NCI-H1092 (cell line): ENCODE data around the gene MTHFD1.

Experiments used
- DNase-seq: peaks from one replicate; lab custom pipeline; 2025; lab: John Stamatoyannopoulos, UW

The MTHFD1 gene

DNA sequence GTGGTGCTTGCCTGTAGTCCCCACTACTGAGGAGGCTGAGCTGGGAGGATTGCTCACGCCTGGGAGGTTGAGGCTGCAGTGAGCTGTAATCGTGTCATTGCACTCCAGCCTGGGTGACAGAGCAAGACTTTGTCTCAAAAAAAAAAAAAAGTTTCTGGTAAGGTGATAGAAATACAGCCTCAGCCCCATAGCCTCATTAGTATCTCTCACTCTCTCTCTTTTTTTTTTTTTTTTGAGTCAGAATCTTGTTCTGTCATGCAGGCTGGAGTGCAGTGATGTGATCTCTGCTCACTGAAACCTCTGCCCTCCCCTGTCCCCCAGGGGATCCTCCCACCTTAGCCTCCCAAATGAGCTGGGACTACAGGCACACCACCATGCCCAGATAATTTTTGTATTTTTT, 19.2 kb downstream of the MTHFD1 start:
- no peak for DNase-seq

DNA sequence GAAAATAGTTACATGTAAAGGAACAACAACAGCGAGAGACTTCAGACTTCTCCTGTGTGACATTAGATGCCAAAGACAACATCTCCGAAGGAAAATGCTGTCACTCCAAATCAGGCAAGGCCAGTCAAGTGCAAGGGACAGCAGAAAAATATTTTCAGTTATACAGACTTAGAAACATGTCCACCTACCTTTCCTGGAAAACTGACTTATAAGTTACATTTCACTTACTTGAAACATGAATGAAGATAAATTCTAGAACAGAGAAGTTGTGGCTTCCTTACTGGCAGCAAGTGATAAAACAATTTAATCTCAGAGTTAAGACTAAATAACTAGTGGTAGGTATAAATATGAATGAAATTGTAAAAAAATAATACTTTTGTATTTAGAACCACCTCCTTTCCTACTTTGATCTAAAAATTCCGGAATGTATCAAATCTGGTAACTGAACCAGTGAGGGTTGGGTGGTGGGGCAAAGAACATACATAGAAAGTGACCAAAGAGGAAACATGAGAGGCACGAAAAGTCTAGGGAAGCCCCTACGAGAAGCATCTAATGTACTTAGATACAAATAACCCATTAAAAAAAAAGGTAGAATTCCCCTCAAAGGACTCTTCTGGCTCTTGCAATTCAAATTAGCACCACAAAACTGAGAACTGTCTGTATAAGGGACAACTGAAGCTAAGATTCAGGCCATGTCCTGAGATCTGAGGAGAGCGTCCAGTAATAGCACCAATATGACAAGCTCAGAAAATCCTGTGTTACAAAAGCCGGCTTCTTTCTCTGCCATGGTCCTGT, 21.2 kb downstream of the MTHFD1 start:
- DNase-seq: no peak

DNA sequence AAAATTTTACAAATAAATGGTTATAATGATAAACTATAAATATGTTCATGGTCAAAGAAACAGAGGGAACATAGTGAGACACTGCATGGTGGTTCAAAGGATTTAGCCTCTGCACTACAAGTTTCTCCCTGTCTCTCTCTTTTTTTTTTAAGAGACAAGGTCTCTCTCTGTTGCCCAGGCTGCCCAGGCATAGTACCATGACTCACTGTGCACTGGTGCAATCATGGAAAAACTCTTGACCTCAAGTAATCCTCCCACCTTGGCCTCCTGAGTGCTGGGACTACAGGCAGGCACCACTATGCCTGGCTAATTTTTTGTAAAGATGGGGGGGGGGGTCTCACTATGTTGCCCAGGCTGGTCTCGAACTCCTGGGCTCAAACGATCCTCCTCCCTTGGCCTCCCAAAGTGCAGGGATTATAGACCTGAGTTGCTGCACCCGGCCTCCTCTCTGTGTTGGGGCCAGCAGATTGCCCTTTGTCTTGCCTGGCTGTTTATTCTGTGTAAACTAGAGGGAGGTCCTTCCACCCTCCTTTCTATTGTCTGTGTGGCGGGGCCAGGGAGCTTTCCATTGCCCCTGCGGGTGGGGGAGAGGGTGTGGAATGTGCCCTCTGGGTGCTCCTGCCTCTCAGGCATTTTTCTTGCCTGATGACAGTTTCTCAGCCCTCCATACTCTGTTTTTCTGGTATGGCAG, 22.1 kb downstream of the MTHFD1 start:
- DNase-seq: no peak

DNA sequence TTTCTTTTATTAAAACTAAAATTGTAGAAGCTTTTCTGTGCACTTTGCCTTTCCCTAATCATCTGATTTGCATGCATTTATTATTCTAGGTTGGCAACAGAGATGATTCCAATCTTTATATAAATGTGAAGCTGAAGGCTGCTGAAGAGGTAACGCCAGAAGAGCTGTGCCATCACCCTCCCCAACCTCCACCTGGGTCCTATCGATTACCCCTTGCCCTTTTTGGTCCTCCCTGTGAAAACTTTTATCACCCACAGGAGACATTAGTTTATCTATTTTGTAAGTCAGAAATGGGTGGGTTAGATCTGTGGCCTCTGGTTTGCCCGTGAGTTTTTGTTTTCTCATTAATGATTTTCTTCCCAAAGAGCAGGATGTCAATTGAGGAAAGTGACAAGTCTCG, 22.8 kb downstream of the MTHFD1 start:
- no peak for DNase-seq

DNA sequence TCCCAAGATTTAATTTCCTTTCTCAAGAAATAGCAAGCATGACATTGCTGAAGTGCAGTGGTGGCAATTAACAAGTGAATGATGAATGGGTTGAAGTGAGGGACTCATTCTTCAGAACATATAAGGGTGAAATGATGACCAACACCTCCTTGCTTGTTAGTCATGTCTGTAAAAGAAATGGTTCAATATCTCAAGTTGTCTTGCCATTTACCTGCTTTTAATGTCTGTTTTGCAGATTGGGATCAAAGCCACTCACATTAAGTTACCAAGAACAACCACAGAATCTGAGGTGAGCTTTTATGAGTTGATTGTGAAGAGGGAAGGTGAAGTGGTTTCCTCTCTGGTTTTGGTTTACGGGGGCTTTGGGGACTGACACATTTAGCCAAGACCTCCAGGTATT, 24.1 kb downstream of the MTHFD1 start:
- no peak for DNase-seq

DNA sequence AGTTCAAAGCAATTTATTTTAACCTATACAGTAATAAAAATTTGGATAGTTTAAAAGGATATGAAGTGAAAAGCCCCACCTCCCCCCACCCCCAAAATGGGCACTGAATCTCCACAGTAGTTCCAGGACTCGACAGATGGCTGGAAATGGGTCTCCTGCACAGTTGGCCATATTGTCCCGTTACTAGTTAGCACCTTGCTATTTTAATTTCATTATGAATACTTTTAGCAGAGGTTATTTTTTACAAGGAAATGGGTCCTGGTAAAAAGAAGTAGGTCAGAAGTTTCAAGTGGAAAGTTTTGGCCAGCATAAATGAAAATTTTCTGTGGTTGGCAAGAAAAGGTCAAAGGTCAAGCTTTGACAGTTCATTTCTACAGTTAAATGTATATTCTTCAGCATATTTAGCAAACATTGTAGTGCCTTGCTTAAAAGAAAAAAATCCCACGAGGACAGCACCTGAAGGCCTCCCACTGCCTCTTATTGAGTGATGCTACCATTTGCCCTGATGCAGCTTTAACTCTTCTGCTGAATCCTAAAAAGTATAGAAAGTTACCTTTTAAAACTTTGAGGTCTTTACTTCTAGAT, 28.3 kb downstream of the MTHFD1 start:
- DNase-seq: no peak

DNA sequence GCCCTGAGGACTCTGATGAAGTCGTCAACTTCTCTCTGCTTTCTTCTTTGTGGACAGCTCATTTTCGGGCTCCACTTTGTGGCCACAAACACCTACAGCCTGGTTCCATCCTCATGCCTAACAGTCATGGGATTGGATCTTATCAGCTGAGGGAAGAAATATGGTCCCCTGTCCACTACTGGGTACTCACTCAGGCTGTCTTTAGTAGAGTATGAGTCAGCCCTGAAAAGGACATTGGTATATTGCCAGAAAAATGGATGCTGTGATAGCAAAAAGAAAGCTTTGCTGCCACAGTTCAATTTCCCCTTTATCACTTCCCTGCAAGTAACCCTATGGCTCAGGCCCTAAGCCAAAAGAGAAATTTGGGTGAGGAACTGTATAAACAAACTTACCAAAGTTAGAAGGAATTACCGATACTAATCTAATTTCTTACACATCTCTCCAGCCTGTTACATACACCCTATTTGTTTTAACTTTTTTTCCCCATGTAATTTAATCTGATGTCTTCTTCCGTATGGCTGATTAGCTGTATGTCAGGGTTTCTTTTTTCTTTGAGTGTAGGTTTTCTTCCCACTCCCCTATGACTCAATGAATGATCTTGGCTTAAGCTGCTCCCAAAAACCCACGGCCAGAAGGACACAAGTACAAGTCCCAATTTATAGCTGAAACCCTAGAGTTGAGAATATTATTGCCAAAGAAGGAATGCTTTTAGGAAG, 29.1 kb downstream of the MTHFD1 start:
- no peak for DNase-seq

DNA sequence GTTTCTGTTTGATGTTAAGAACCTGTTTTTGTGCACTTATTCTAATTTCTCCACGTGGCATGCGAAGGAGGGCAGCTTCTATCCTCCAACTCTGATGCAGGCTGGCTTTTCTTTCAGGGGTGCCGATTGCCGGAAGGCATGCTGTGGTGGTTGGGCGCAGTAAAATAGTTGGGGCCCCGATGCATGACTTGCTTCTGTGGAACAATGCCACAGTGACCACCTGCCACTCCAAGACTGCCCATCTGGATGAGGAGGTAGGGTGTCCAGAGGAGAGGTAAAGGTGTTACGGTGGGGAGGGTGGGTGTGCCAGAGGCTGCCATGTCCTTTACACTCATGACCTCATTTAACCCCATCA, 29.6 kb downstream of the MTHFD1 start:
- DNase-seq: no peak

DNA sequence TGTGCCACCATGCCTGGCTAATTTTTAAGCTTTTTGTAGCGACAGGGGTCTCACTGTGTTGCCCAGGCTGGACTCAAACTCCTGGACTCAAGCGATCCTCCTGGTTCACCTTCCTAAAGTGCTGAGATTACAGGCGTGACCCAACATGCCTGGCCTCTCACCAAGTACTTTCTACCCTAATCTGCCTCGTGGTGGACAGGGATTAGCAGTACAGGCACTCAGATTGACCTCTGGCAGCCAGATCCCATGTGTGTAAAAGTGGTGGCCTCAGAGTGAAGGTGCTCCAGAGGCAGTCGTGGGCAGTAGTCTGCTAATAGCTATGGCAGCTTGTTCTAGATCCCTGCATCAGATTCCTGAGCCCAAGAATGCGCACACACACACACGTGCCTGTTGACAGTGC, 30.9 kb downstream of the MTHFD1 start:
- no peak for DNase-seq

DNA sequence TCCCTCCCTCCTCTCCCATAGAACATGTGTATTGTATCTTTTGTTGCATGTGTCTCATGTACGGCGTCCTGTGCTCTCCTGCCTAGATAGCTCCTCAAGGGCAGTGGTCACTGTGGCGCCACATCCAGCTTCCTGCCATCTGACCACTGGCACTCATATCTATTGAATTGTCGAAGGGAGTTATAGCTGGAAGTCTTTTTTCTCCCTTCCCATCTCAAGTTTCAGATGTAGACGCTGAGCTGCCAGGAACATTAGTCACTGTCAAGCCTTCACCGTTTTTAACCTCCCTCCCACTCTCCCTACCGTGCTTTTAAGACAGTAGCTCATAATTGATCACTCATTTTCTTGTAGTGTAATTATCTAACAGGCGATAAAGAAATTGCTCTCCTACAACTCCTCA, 33.0 kb downstream of the MTHFD1 start:
- no peak for DNase-seq

DNA sequence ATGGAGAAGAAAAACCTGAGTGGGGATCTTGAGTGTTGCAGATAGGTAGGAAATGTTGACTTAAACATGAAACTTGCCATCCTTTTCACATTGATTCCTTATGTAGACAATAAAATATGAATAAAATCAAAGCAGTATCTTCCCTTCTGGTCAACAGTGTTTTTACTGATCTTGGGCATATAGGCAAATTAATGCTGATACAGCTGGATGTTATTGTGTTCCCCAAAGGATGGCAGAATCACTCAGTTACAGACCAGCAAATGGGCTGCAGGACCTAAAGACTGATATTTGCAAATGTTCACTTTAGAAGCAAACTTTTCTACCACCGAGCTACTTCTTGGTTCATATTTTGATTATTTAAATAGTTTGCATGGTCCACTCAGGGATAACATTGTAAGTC, 33.9 kb downstream of the MTHFD1 start:
- DNase-seq: no peak

DNA sequence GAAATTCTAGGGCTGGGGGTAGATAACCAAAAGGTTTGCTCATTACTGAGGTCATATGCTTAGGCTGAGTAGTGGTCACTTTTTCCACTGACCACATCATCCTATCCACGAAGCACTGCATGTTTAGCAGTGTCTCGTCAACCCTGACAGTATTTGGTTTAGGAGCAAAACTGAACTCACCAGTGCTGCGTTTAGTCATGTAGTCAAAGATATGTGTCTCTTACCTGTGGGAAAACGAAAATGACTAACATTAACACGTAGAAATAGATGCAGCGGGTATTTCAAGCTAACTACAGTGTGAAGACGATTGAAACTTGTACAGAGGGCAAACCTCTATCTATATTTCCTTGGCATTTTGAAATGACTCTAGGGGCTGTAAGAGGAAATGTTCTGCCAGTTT, 34.6 kb downstream of the MTHFD1 start:
- DNase-seq: no peak

DNA sequence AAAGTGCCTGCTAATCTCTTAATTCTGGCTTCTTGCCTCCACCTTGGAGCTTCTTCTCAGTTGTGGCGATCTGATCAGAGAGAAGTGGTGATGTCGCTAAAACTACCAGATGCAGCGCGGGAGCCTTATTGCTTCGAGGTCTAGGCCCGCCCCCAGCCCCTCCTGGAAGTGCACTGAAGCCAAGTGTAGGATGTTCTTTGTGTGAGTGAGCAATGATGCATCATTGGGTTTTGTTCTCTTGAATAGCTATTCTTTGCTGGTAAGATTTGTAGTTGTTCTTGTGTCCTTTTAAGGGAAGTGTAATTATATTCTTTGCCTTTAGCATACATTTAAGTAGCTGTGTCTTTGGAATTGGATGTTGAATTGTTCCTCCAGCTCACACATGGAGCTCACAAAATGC, 35.8 kb downstream of the MTHFD1 start:
- DNase-seq: no peak

DNA sequence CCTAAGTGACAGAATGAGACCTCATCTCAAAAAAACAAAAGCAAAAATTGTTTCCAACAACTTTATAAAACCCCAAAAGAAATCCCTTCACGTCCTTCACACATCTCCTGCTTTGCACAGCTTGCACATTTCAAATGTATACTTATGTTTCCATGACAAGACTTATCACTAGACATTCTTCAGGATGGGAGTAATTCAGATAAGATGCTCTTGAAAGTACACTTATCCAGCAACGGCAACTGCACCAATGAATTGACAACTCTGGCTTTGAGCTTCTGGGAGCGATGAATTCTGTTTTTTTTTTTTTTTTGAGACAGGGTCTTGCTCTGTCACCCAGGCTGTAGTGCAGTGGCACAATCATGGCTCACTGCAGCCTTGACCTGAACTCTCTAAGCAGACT, 46.4 kb downstream of the MTHFD1 start:
- no peak for DNase-seq

DNA sequence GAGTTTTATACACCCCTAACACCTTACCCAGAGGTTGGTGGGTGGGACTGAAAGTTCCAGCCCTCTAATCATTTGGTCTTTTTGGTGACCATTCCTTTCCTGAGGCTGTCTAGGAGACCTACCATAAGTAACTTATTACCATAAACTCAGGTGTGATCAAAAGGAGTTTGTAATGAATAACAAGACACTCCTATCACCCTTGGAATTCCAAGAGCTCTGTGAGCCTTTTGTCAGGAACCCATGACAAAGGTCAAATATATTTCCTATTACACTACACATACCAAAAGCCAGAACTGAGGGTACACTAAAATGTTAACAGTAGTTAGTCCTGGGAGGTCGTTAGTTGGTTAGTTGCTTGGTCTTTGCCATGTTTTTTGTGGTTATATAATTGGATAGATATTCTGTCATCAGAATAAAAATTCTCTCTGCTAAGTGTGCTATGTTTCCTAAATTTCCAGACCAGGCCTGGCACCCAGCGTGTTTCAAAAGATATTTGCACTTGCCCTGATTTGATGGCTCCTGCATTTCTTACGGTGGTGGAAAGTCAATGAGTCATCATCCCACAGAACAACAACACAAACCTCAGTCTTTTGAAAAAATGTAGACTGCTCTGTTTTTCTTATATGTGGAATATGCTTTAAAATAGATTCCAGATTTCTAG, 50.2 kb downstream of the MTHFD1 start:
- DNase-seq: no peak

DNA sequence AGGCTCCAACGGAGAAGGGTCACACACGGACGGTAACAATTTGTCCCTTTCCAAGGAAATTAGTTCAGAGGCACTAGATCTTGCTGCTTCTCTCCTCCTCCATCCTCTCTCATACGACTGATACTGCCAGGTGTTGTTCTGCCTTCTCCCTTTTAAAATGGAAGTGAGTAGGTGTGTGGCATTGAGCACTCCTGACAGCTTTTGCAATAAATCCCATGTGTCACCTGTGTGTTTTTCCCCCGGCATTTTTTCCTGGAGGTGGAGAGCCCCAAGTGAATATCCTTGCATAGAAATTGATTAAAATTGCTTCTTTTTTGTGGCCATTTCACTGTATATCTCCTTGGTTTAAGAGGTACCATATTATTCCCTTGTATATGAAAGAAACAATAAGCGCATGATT, 51.0 kb downstream of the MTHFD1 start:
- DNase-seq: no peak

DNA sequence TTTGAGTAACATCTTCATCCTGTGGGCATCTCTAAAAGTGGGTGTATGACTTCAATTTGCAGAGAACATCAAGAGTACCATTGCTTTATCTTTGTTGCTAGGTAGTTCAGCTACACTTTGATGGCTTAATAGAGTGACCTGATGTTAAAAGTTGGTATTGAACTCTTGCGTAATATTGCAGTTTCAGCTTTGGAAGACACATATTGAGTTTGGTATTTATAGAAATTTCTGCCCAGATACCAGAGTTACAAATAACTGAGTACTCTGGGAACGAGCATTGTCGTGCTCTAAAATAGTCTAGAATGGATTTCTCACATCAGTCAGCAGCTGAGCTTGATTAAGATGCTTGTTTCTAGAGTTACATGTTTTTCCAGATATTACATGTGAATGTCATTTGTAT, 52.3 kb downstream of the MTHFD1 start:
- no peak for DNase-seq

DNA sequence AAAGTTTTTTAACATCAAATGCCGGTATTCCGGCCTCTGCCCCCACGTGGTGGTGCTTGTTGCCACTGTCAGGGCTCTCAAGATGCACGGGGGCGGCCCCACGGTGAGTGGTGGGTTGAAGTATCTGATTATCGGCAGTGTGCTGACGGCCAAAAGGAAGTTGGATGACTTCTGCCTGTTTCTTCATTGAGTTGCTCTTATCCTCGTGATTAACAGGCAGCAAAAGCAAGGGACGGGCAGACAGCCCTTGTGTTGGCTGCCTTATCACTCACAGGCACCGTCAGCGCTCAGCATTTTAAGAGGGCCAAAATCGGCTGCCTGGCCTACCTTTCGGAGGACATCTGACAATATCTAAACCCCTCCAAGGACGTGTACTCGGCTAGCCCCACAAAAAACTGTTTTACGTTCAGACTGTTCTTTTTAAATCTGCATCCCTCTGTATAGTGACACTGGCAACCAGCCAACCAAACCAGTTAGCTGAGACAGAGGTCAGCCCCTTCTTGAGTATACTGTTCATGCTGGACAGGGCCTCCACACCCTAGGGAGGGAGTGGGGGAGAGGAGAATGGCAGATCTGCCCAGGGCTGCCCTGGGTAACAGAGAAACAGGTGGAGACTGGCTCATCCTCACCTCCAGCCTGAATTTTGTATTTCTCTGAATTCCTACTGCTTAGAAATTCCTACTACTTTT, 54.3 kb downstream of the MTHFD1 start:
- no peak for DNase-seq

DNA sequence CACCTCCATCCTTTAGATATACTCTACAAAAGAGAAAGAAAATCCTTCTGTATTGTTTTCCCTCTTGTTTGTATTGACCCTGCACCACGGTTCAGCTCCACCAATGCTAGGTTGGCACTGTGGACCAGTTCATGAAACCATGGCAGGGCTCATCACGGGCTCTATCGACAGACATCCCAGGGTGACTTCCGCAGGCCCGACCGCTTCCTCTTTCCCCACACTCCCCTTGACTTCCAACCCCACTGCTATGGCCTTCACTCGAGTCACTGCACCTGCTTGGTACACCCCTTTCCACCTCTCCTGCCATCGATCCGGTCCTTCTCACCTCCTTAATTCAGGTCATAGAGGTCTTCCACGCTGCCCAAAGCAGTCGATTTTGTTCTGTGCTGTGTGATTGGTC, 56.0 kb downstream of the MTHFD1 start:
- DNase-seq: no peak

DNA sequence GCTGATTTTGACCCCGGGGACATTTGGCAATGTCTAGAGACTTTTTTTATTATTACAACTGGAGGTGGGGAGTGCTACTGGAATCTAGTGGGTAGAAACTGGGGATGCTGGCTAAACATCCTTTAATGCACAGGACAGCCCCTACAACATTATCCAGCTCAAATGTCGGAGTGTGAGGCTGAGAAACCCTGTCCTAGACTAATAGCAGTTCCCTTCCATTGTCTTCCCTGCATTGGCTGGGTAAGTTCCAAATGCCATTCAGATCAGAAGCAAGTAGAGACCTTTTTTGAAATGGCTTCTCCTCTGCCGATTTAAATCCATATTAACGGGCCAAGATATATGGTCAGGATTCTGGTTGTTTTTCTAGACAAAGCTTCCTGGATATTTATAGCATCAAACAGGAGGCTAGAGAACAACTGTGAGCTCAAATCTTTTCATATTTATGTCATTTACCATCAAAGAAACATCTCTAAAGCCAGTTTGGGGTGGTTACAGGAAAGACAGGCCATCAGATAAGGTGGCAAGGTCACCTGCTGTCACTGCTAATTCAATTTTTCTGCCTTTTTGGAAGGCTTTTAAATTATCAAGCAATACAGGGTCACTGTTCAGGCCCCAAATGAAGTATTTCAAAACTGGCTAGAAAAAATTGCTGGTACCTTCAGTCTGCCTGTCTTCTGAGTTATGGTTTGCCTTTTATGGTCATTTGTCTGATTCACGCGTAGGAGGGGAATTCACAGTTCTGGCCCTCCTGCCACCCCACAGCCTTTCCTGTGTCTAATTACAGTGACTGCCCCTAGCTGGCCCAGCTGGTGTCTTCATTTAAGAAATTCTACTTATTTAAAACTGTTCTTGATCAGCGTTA, 57.1 kb downstream of the MTHFD1 start:
- no peak for DNase-seq
